Measurements from ENCODE around the gene EXOSC5. TPM values are rescaled to one million over a fixed set of nuclear protein-coding genes. Genes with fewer than 3 reads are reported as not detected.

The EXOSC5 gene
- total RNA-seq: 10 to 100 TPM; 15.0 to 37.5 (median 20.6) TPM
- polyA plus RNA-seq: 10 to 100 TPM; 76.0 to 84.8 TPM
- total RNA-seq: 6.9 reads per million, percentile 29 among the genes with 10 or more reads in this experiment

DNA sequence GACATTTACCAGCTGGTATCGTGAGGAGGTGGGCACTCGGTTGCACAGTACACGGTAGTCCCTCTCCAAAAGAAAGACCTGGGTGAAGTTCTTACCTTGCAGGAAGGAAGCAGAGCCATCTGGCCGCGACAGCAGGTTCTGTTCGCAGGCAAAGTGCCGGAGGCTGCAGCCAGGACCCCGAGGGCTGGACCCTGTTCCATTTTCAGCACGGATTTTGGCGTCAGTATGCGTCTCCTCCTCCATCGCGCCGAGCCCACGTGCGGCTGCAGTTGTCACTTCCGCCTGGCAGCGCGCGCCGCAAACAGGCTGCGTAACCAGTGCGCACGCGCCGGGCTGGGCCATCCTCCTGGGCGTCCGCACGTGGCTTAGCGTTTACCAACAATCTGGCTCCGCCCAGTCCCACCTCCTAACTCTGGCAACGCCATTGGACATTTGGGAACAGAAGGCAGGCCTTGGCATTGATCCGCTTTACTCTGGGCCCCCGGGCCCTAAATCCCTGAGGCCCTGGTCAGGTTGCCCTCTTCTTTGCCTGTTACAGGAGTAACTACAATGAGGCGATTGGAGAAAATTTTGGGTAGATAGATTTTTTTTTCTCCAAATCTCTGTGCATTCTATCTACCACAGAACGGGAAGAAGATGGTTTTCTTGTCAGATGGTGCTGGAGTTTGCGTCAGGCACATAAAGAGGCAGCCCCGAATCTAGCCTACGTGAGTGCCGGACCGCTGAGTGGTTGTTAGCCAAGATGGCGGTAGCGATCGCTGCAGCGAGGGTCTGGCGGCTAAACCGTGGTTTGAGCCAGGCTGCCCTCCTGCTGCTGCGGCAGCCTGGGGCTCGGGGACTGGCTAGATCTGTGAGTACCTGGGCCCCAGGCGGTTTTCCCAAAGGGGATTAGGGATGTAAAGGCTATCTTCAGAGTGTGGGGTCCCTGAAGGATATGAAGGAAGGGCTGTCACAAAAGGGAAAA is at the start of gene EXOSC5, which contains the start of gene BCKDHA:
Gene EXOSC5 (minus strand): TSS at position 274 of the 964 bp plus-strand sequence. CDS start 31 bp downstream, at position 243.
Gene BCKDHA (plus strand): TSS at position 733 of the 964 bp plus-strand sequence. CDS start 10 bp downstream, at position 743.
- DNase-seq (peak; percentile 96 to 100 (median 99)), ATAC-seq (peak; percentile 99)
- Histone ChIP-seq H3K36me3 (ENCODE audit: control insufficient read depth in 2 of 3, insufficient read depth in 3 of 3, low read length in 3 of 3) (peaks cover 0 to 16% (median 0%) of the 10 kb centered on the region in 3 experiments), H3K4me3 (ENCODE audit: low read length) (peak within 1 kb of the TSS; percentile 96), H3K9me3 (ENCODE audit: control insufficient read depth in 2 of 3, low read length in 3 of 3) (no peaks in the 10 kb centered on the region), H3K4me1 (ENCODE audit: control insufficient read depth in 2 of 2, insufficient read depth in 2 of 2, low read length in 2 of 2) (peaks cover 19 to 23% of the 10 kb centered on the region in 2 donors), H3K27me3 (ENCODE audit: control insufficient read depth in 2 of 2, insufficient read depth in 2 of 2, low read length in 2 of 2) (no peaks in the 10 kb centered on the region), H3K27ac (ENCODE audit: low read depth, low read length) (peak within 1 kb of the TSS; percentile 89)
- Mint-ChIP-seq H3K9me3 (no peaks in the 10 kb centered on the region), H3K27me3 (no peaks in the 10 kb centered on the region), H3K27ac (peak within 1 kb of the TSS; percentile 99 to 100 (median 100)), H3K36me3 (peaks cover 0 to 10% (median 7%) of the 10 kb centered on the region in 5 donors), H3K4me1 (peaks cover 33 to 61% (median 50%) of the 10 kb centered on the region in 7 donors), H3K4me3 (peak within 1 kb of the TSS; percentile 95 to 99 (median 98))
- intact Hi-C loops (cut with micrococcal nuclease): loop anchor here (1.0 to 10.0 kb wide), 13 partner anchors 33 to 1025 kb away; partner anchors contain the start of genes B9D2 (in 2 of the 2), CCDC97 (in 2 of the 2), DMAC2 (in 2 of the 2) and SNRPA (in 2 of the 2)
- POLR2A ChIA-PET: interaction anchor here (0.6 to 4.3 kb wide), 5 partner anchors 33 to 957 kb away, joined by 3 to 20 read pairs (median 4); partner anchors contain the start of gene B9D2
- CTCF ChIA-PET: no interaction called here

DNA sequence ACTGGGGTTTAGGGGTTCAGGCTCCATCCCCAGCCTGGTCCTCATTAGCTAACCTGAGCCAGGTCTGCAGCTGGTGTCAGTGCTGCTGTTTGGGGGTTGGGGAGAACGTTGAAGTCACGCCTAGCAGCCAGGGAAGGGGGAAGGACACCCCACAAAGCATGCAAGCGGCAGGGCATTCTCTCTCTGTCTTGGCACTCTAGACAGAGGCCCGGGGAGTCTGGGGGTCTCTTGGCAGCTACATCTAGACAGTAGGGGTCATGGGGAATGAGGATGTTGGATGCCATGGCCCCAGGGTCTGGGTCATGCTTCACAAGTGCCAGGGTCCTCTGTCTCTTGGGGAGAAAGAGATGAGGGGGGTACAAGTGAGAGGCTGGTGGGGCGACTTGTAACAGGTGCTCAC is 48.4 kb upstream of the EXOSC5 start:
- Histone ChIP-seq H3K27me3 (ENCODE audit: control insufficient read depth in 2 of 2, insufficient read depth in 2 of 2, low read length in 2 of 2) (no peaks in the 10 kb centered on the region), H3K36me3 (ENCODE audit: control insufficient read depth in 2 of 3, insufficient read depth in 3 of 3, low read length in 3 of 3) (no peaks in the 10 kb centered on the region), H3K4me1 (ENCODE audit: control insufficient read depth in 2 of 2, insufficient read depth in 2 of 2, low read length in 2 of 2) (peaks cover 0 to 10% of the 10 kb centered on the region in 2 donors), H3K27ac (ENCODE audit: low read depth, low read length) (no peak overlapping the region), H3K4me3 (ENCODE audit: low read length) (no peak overlapping the region), H3K9me3 (ENCODE audit: control insufficient read depth in 2 of 3, low read length in 3 of 3) (no peaks in the 10 kb centered on the region)
- Mint-ChIP-seq H3K4me3 (no peak overlapping the region), H3K36me3 (no peaks in the 10 kb centered on the region), H3K27me3 (peaks cover 0 to 3% (median 0%) of the 10 kb centered on the region in 5 donors), H3K9me3 (no peaks in the 10 kb centered on the region), H3K27ac (no peak overlapping the region), H3K4me1 (peaks cover 8 to 23% (median 13%) of the 10 kb centered on the region in 7 donors)
- intact Hi-C loops (cut with micrococcal nuclease): no loop called here
- ATAC-seq (no peak), DNase-seq (peak in 1 of 9 donors; percentile 17)
- POLR2A ChIA-PET: no interaction called here
- CTCF ChIA-PET: interaction anchor here (1.2 kb wide), 1 partner anchor 118 kb away, joined by 8 read pairs; no protein-coding TSS in a partner anchor

DNA sequence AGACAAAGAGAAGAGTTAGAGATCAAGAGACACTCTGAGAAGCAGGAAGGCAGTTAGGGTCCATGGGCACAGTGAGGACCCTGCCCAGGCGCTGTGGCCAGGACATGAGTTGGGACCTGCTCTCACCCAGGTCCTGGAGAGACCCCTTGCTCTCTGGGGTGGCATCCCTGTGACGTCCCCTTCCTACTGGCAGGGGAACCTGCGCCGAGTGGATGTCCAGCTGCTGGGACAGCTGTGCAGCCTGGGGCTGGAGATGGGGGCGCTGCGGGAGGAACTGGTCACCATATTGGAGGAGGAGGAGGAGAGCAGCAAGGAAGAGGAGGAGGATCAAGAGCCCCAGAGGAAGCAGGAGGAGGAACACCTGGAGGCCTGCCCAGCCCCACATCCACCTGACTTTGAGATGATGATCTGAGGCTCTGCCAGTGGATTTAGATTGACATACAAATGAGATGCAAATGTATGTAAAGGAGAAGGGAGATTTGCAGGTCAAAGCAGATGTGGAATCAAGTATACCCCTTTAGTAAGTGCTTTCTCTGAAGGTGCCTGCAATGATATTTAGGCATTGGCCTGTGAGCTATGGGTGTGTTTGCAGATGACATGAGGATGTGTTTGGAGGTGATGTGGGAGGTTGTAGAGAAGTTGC is 46.8 kb upstream of the EXOSC5 start:
- no peaks in the 10 kb centered on the region for H3K36me3 Mint-ChIP-seq
- peaks cover 7% of the 10 kb centered on the region in 2 donors for H3K4me1 ChIP-seq (ENCODE audit: control insufficient read depth in 2 of 2, insufficient read depth in 2 of 2, low read length in 2 of 2)
- no peak overlapping the region for H3K4me3 Mint-ChIP-seq
- no peaks in the 10 kb centered on the region for H3K27me3 ChIP-seq (ENCODE audit: control insufficient read depth in 2 of 2, insufficient read depth in 2 of 2, low read length in 2 of 2)
- intact Hi-C loops (cut with micrococcal nuclease): loop anchor here in 1 of 2 donors (5.0 kb wide), 1 partner anchor 242 kb away; no protein-coding TSS in a partner anchor
- H3K4me1 Mint-ChIP-seq: peaks cover 4 to 16% (median 7%) of the 10 kb centered on the region in 7 donors
- no peaks in the 10 kb centered on the region for H3K9me3 ChIP-seq (ENCODE audit: control insufficient read depth in 2 of 3, low read length in 3 of 3)
- ChIA-PET POLR2A (no interaction called here), CTCF (interaction anchor here (0.6 kb wide), 1 partner anchor 103 kb away, joined by 4 read pairs; no protein-coding TSS in a partner anchor)
- H3K27ac ChIP-seq (ENCODE audit: low read depth, low read length): no peak overlapping the region
- H3K27me3 Mint-ChIP-seq: peaks cover 0 to 3% (median 0%) of the 10 kb centered on the region in 5 donors
- no peaks in the 10 kb centered on the region for H3K36me3 ChIP-seq (ENCODE audit: control insufficient read depth in 2 of 3, insufficient read depth in 3 of 3, low read length in 3 of 3)
- DNase-seq (no peak), ATAC-seq (no peak)
- no peak overlapping the region for H3K27ac Mint-ChIP-seq
- no peak overlapping the region for H3K4me3 ChIP-seq (ENCODE audit: low read length)
- H3K9me3 Mint-ChIP-seq: no peaks in the 10 kb centered on the region

- no peak for DNase-seq
- no peak for ATAC-seq
- Histone ChIP-seq H3K9me3 (ENCODE audit: control insufficient read depth in 2 of 3, low read length in 3 of 3) (no peaks in the 10 kb centered on the region), H3K36me3 (ENCODE audit: control insufficient read depth in 2 of 3, insufficient read depth in 3 of 3, low read length in 3 of 3) (peaks cover 0 to 4% (median 0%) of the 10 kb centered on the region in 3 experiments), H3K27me3 (ENCODE audit: control insufficient read depth in 2 of 2, insufficient read depth in 2 of 2, low read length in 2 of 2) (no peaks in the 10 kb centered on the region), H3K27ac (ENCODE audit: low read depth, low read length) (no peak within 1 kb of the TSS), H3K4me1 (ENCODE audit: control insufficient read depth in 2 of 2, insufficient read depth in 2 of 2, low read length in 2 of 2) (peaks cover 7 to 12% of the 10 kb centered on the region in 2 donors), H3K4me3 (ENCODE audit: low read length) (no peak within 1 kb of the TSS)
- Mint-ChIP-seq H3K9me3 (no peaks in the 10 kb centered on the region), H3K4me1 (peaks cover 4 to 19% (median 7%) of the 10 kb centered on the region in 7 donors), H3K27me3 (peaks cover 0 to 3% (median 0%) of the 10 kb centered on the region in 5 donors), H3K4me3 (no peak within 1 kb of the TSS), H3K27ac (peak within 1 kb of the TSS in 1 of 9 donors; percentile 66), H3K36me3 (peaks cover 0 to 2% (median under 1%) of the 10 kb centered on the region in 5 donors)
- ChIA-PET POLR2A (interaction anchor here (0.6 to 0.9 kb wide), 2 partner anchors 95 to 106 kb away, joined by 3 read pairs; no protein-coding TSS in a partner anchor), CTCF (no interaction called here)
- intact Hi-C loops (cut with micrococcal nuclease): loop anchor here in 1 of 2 donors (5.0 kb wide), 1 partner anchor 240 kb away; no protein-coding TSS in a partner anchor
These were observed 45.6 kb upstream of the EXOSC5 start, which contains the start of gene ERICH4 for GRCh38 chr19:41442473-41443355. ERICH4 (plus strand) TSS chr19:41443156; CDS start chr19:41443170, 14 bp downstream.

DNA sequence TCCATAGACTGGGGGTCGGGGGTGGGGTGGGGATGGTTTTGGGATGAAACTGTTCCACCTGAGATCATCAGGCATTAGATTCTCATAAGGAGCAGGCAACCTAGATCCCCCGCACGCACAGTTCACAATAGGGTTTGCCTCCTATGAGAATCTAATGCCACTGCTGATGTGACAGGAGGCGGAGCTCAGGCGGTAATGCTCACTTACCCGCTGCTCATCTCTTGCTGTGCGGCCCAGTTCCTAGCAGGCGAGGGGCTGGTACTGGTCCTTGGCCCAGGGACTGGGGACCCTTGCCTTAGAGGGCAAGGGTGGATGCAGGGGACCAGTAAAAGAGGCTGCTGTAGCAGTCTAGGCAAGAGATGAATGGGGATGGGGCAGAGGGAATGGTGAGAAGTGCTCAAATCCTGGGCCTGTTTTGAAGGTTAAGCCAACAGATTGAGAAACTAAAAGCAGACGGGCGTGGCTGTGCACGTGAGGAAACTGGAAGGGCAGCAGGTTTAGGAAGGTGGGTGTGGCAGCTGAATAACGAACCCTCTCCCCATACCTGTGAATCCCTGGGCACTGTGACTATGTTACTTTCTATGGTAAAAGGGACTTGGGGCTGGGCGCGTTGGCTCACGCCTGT is 44.3 kb upstream of the EXOSC5 start:
- Histone ChIP-seq H3K9me3 (ENCODE audit: control insufficient read depth in 2 of 3, low read length in 3 of 3) (no peaks in the 10 kb centered on the region), H3K36me3 (ENCODE audit: control insufficient read depth in 2 of 3, insufficient read depth in 3 of 3, low read length in 3 of 3) (peaks cover 0 to 10% (median 0%) of the 10 kb centered on the region in 3 experiments), H3K27ac (ENCODE audit: low read depth, low read length) (no peak overlapping the region), H3K27me3 (ENCODE audit: control insufficient read depth in 2 of 2, insufficient read depth in 2 of 2, low read length in 2 of 2) (no peaks in the 10 kb centered on the region), H3K4me1 (ENCODE audit: control insufficient read depth in 2 of 2, insufficient read depth in 2 of 2, low read length in 2 of 2) (peaks cover 7 to 12% of the 10 kb centered on the region in 2 donors), H3K4me3 (ENCODE audit: low read length) (no peak overlapping the region)
- intact Hi-C loops (cut with micrococcal nuclease): loop anchor here (2.0 to 5.0 kb wide), 3 partner anchors 179 to 725 kb away; partner anchors contain the start of genes COQ8B (in 1 of the 2) and ITPKC (in 1 of the 2)
- peaks cover 4 to 24% (median 6%) of the 10 kb centered on the region in 7 donors for H3K4me1 Mint-ChIP-seq
- no peaks in the 10 kb centered on the region for H3K9me3 Mint-ChIP-seq
- DNase-seq: no peak
- ChIA-PET CTCF (no interaction called here), POLR2A (interaction anchor here (1.6 kb wide), 1 partner anchor 108 kb away, joined by 3 read pairs; no protein-coding TSS in a partner anchor)
- H3K27me3 Mint-ChIP-seq: peaks cover 0 to 2% (median 0%) of the 10 kb centered on the region in 5 donors
- ATAC-seq: no peak
- H3K36me3 Mint-ChIP-seq: peaks cover 0 to 8% (median 3%) of the 10 kb centered on the region in 5 donors
- no peak overlapping the region for H3K27ac Mint-ChIP-seq
- H3K4me3 Mint-ChIP-seq: no peak overlapping the region

Measured in naive thymus-derived CD4-positive, alpha-beta T cell (primary cell).